HEK293T (cell line): ENCODE results near the gene AP4B1.

ENCODE experiments used
- CTBP1 ChIP-seq: fragments of 450-650 bp; IDR thresholded peaks from 2 replicates; pipeline ENCODE4 v1.6.1; 2016; ENCODE audit warnings: borderline replicate concordance
- SP1 ChIP-seq: fragments of 450-650 bp; IDR thresholded peaks from 2 replicates; pipeline ENCODE4 v1.6.1; 2017
- SUZ12 ChIP-seq: fragments of 450-650 bp; IDR thresholded peaks from 2 replicates; pipeline ENCODE4 v1.6.1; 2016; ENCODE audit warnings: mild to moderate bottlenecking

- no peak for TF ChIP-seq SUZ12
- no peak for TF ChIP-seq SP1
- TF ChIP-seq CTBP1: no peak
Measured at GRCh38 chr1:113928187-113928930, 23.8 kb upstream of the AP4B1 start.
